ENCODE data around the gene FBXO17. TPM values are rescaled to one million over a fixed set of nuclear protein-coding genes. Genes with fewer than 3 reads are reported as not detected.
"Not testable (repeated sequence)": the region's sequence is repeated elsewhere in the genome, so short reads cannot be mapped to it uniquely, and the experiment has no call there.

Gene FBXO17
- total RNA-seq, 2 donors from 2014 or later, result 1.7 to 1.9 TPM

DNA sequence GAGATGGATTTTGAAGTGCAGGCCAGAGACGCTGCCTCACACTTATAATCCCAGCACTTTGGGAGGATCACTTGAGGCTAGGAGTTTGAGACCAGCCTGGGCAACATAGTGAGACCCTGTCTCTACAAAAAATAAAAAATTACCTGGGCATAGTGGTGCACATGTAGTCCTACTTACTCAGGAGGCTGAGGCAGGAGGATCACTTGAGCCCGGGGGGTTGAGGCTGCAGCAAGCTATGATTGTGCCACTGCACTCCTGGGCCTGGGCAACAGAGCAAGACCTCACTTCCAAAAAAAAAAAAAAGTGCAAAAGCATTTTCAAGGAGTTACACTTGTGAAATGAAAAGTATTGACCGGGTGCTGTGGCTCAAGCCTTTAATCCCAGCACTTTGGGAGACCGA, 27.6 kb upstream of the FBXO17 start:
- intact Hi-C loops (cut with DNase I), result no loop called here
- Histone ChIP-seq H3K4me3 (no peak overlapping the region), H3K36me3 (no peaks in the 10 kb centered on the region), H3K4me1 (no peaks in the 10 kb centered on the region), H3K9me3 (no peaks in the 10 kb centered on the region), H3K9ac (ENCODE audit: low read depth in 2 of 2, low read length in 2 of 2) (no peak overlapping the region), H3K27ac (no peak overlapping the region), H3K27me3 (no peaks in the 10 kb centered on the region)
- DNase-seq, result no peak
- TF ChIP-seq, protein P1, sequence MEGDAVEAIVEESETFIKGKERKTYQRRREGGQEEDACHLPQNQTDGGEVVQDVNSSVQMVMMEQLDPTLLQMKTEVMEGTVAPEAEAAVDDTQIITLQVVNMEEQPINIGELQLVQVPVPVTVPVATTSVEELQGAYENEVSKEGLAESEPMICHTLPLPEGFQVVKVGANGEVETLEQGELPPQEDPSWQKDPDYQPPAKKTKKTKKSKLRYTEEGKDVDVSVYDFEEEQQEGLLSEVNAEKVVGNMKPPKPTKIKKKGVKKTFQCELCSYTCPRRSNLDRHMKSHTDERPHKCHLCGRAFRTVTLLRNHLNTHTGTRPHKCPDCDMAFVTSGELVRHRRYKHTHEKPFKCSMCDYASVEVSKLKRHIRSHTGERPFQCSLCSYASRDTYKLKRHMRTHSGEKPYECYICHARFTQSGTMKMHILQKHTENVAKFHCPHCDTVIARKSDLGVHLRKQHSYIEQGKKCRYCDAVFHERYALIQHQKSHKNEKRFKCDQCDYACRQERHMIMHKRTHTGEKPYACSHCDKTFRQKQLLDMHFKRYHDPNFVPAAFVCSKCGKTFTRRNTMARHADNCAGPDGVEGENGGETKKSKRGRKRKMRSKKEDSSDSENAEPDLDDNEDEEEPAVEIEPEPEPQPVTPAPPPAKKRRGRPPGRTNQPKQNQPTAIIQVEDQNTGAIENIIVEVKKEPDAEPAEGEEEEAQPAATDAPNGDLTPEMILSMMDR (IDR thresholded peaks at IDR 0.05), result no peak

DNA sequence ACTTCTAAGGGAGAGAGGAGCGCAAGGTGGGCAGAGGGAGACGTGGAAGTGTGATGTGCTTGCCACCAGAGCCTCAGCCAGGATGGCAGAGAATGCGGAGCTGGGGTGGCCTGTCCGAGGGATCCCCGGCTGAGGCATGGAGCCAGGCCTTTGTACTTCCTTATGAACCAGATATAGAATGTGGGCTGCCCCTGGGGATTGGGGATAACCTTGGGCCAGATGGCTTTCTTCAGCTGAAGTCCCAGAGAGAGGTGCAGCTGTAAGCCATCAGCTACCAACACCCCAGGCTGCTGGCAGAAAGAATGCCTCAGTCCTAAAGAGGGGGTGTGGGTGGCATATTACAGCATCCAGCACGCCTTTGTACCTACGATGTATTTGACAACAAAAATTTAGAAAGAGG, 25.5 kb upstream of the FBXO17 start:
- Histone ChIP-seq H3K27ac (no peak overlapping the region), H3K9me3 (no peaks in the 10 kb centered on the region), H3K9ac (ENCODE audit: low read depth in 2 of 2, low read length in 2 of 2) (no peak overlapping the region), H3K27me3 (no peaks in the 10 kb centered on the region), H3K4me3 (no peak overlapping the region), H3K4me1 (no peaks in the 10 kb centered on the region), H3K36me3 (no peaks in the 10 kb centered on the region)
- intact Hi-C loops (cut with DNase I), result no loop called here
- no peak for DNase-seq
- TF ChIP-seq, protein P1 (IDR thresholded peaks at IDR 0.05), result no peak

DNA sequence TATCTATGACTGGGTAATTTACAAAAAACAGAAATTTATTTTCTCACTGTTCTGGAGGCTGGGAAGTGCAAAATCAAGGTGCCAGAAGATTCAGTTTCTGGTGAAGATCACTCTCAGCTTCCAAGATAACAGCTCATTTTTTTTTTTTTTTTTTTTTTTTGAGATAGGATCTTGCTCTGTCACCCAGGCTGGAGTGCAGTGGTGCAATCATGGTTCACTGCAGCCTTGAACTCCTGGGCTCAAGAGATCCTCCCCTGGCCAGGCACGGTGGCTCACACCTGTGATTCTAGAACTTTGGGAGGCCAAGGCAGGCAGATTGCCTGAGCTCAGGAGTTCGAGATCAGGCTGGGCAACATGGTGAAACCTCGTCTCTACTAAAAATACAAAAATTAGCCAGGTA, 22.0 kb upstream of the FBXO17 start:
- DNase-seq; H3K27me3 ChIP-seq; H3K4me3 ChIP-seq; H3K36me3 ChIP-seq; H3K27ac ChIP-seq; H3K9ac ChIP-seq (ENCODE audit: low read depth in 2 of 2, low read length in 2 of 2); intact Hi-C loops (cut with DNase I); H3K4me1 ChIP-seq; H3K9me3 ChIP-seq: not testable (repeated sequence)

DNA sequence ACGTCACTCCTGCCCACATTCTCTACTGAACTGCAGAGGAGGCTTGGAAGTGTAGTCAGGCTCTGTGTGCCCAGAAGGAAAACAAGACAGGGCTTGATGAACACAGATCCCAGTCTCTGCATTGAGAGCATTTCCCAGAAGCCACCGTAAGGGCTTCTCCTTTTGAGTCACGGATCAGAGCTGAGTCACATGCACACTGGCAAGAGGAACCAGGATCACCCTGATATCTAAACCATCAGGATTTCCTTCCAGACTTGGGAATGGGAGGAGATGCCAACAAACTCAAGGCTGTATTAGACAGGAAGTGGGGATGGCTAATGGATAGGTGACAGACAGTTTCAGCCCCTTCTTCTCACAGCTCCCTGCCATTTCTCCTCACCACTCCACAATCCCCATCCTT, 17.7 kb upstream of the FBXO17 start:
- H3K4me3 ChIP-seq, result no peak overlapping the region
- no peak overlapping the region for H3K9ac ChIP-seq (ENCODE audit: low read depth in 2 of 2, low read length in 2 of 2)
- H3K36me3 ChIP-seq, result no peaks in the 10 kb centered on the region
- TF ChIP-seq, protein P1 (IDR thresholded peaks at IDR 0.05), result no peak
- intact Hi-C loops (cut with DNase I), result no loop called here
- H3K9me3 ChIP-seq, result no peaks in the 10 kb centered on the region
- no peaks in the 10 kb centered on the region for H3K4me1 ChIP-seq
- DNase-seq, result no peak
- no peak overlapping the region for H3K27ac ChIP-seq
- no peaks in the 10 kb centered on the region for H3K27me3 ChIP-seq

DNA sequence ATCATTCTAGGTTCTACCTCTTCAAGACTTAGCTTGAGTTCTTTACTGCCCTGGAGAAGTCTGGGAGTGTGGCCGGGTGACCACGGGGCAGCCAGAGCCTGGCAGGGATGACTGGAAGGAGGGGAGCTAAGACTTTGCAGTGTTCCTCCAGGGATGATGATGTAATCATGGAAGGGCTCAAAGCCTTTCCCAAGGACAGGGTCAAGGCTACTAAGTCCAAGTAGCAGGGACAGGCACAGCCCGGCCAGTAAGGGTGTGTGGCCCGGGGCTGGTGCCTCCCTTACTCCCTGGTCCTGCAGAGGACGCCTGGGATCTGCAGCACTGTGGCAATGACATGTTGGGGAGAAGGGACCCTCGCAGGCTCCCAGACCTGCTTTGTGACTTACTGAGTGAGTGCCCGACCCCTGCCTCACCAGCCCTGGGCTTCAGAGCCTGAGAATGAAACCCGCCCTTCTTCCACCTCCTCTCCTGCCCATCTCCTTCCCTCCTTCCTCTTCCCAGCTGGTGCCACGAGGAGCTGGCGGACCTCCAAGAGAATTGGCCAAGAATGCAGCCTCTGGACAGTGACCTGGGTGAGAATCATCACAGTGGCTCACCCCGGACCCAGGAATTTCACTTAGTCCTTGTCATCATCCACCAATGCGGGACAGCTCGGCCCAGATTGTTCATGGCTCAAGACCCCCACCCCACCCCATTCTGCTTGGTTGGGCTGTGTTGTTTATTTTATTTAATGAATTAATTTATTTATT, 15.6 kb upstream of the FBXO17 start:
- TF ChIP-seq, protein P1 (IDR thresholded peaks at IDR 0.05), result no peak
- no peak for DNase-seq
- Histone ChIP-seq H3K27ac (no peak overlapping the region), H3K9ac (ENCODE audit: low read depth in 2 of 2, low read length in 2 of 2) (no peak overlapping the region), H3K4me3 (no peak overlapping the region), H3K4me1 (no peaks in the 10 kb centered on the region), H3K27me3 (no peaks in the 10 kb centered on the region), H3K9me3 (no peaks in the 10 kb centered on the region), H3K36me3 (no peaks in the 10 kb centered on the region)
- intact Hi-C loops (cut with DNase I), result no loop called here

DNA sequence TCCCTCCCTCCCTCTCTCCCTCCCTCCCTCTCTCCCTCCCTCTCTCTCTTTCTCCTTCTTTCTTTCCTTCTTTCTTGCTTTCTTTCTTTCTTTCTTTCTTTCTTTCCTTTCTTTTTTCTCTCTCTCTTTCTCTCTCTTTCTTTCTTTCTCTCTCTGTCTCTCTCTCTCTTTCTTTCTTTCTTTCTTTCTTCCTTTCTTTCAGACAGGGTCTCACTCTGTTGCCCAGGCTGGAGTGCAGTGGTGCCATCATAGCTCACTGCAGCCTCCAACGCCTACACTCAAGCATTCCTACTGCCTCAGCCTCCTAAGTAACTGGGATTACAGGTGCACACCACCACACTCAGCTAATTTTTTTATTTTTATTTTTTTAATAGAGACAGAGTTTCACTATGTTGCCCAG, 14.1 kb upstream of the FBXO17 start:
- DNase-seq; H3K27me3 ChIP-seq; H3K9ac ChIP-seq (ENCODE audit: low read depth in 2 of 2, low read length in 2 of 2); H3K27ac ChIP-seq; H3K36me3 ChIP-seq; H3K4me1 ChIP-seq; intact Hi-C loops (cut with DNase I); H3K9me3 ChIP-seq; H3K4me3 ChIP-seq: not testable (repeated sequence)

Data from colonic mucosa (tissue), 4 donors.